Mesenchymal stem cell (in vitro differentiated cells and primary cell): Measurements from ENCODE around the gene CLEC14A.

Experiments
- DNase-seq: peaks from one replicate; pipeline ENCODE4 v3.0.0-alpha.2; 2013
- H2AFZ ChIP-seq: one replicate; pipeline ENCODE4 v1.6.1; 2013; ENCODE audit warnings: low read depth, mild to moderate bottlenecking, control low read depth, inconsistent platforms, low read length, moderate library complexity
- H2AK5ac ChIP-seq: 2 replicates; pipeline ENCODE4 v1.6.1; 2013; ENCODE audit warnings: low read length, moderate library complexity, mild to moderate bottlenecking, inconsistent platforms; ENCODE audit not compliant: severe bottlenecking
- H2BK120ac ChIP-seq: one replicate; pipeline ENCODE4 v1.6.1; 2013; ENCODE audit warnings: low read depth, mild to moderate bottlenecking, inconsistent platforms, low read length, moderate library complexity
- H2BK12ac ChIP-seq, 2 experiments: one replicate each; pipeline ENCODE4 v1.6.1; 2013; ENCODE audit warnings: inconsistent platforms in 2 of 2, low read length in 2 of 2, mild to moderate bottlenecking in 2 of 2, moderate library complexity in 2 of 2, control low read depth in 1 of 2
- H2BK15ac ChIP-seq: one replicate; pipeline ENCODE4 v1.6.1; 2013; ENCODE audit warnings: mild to moderate bottlenecking, low read depth, inconsistent platforms; ENCODE audit not compliant: poor library complexity, severe bottlenecking
- H2BK5ac ChIP-seq: 2 replicates; pipeline ENCODE4 v1.6.1; 2013; ENCODE audit warnings: low read depth, mild to moderate bottlenecking, low read length, control low read depth, inconsistent platforms; ENCODE audit not compliant: poor library complexity, severe bottlenecking
- H3K14ac ChIP-seq, 2 experiments: one replicate each; pipeline ENCODE4 v1.6.1; 2013; ENCODE audit warnings: inconsistent platforms in 2 of 2, low read length in 2 of 2, control low read depth in 1 of 2, mild to moderate bottlenecking in 1 of 2, moderate library complexity in 1 of 2
- H3K18ac ChIP-seq, 2 experiments: one replicate each; pipeline ENCODE4 v1.6.1; 2013; ENCODE audit warnings: inconsistent platforms in 2 of 2, low read length in 2 of 2, control low read depth in 1 of 2, low read depth in 1 of 2, mild to moderate bottlenecking in 1 of 2
- H3K23ac ChIP-seq, 2 experiments: one replicate each; pipeline ENCODE4 v1.6.1; 2013; ENCODE audit warnings: inconsistent platforms in 2 of 2, low read length in 2 of 2, mild to moderate bottlenecking in 2 of 2, moderate library complexity in 2 of 2, control low read depth in 1 of 2
- H3K27ac ChIP-seq: 2 replicates; pipeline ENCODE4 v1.5.1; 2013; ENCODE audit warnings: mild to moderate bottlenecking, moderate library complexity, low read length, control low read depth, inconsistent platforms; ENCODE audit not compliant: poor library complexity, severe bottlenecking
- H3K27me3 ChIP-seq, 2 experiments: 2 replicates each; pipeline versions ENCODE4 v1.6.1 to v1.7.0; 2013; ENCODE audit warnings: low read length in 2 of 2, mild to moderate bottlenecking in 2 of 2, moderate library complexity in 2 of 2, control low read depth in 1 of 2, inconsistent platforms in 1 of 2; ENCODE audit not compliant: control insufficient read depth in 1 of 2, insufficient read depth in 1 of 2
- H3K36me3 ChIP-seq, 2 experiments: 2 replicates each; pipeline versions ENCODE4 v1.6.1 to v1.7.0; 2013; ENCODE audit warnings: low read length in 2 of 2, control low read depth in 1 of 2, inconsistent platforms in 1 of 2, low read depth in 1 of 2, mild to moderate bottlenecking in 1 of 2; ENCODE audit not compliant: insufficient read depth in 2 of 2, control insufficient read depth in 1 of 2
- H3K4ac ChIP-seq, 2 experiments: one replicate each; pipeline ENCODE4 v1.6.1; 2013; ENCODE audit warnings: inconsistent platforms in 2 of 2, low read length in 2 of 2, mild to moderate bottlenecking in 2 of 2, moderate library complexity in 2 of 2, control low read depth in 1 of 2, low read depth in 1 of 2
- H3K4me1 ChIP-seq: 2 replicates; pipeline ENCODE4 v1.6.1; 2013; ENCODE audit warnings: low read depth, low read length, control low read depth; ENCODE audit not compliant: control insufficient read depth, insufficient read depth
- H3K4me2 ChIP-seq: 2 replicates; pipeline ENCODE4 v1.6.1; 2013; ENCODE audit warnings: low read length, mild to moderate bottlenecking, inconsistent platforms; ENCODE audit not compliant: poor library complexity, severe bottlenecking
- H3K4me3 ChIP-seq, 2 experiments: 2 replicates each; pipeline versions ENCODE4 v1.5.1 to v1.7.0; 2013; ENCODE audit warnings: low read length in 2 of 2, mild to moderate bottlenecking in 2 of 2, control low read depth in 1 of 2, low read depth in 1 of 2; ENCODE audit not compliant: insufficient read depth in 1 of 2
- H3K79me1 ChIP-seq: replicated peaks from 2 replicates; pipeline ENCODE4 v1.6.1; 2013; ENCODE audit warnings: mild to moderate bottlenecking, control low read depth, low read length, inconsistent platforms; ENCODE audit not compliant: poor library complexity, severe bottlenecking
- H3K9ac ChIP-seq: 2 replicates; pipeline ENCODE4 v1.7.0; 2013; ENCODE audit warnings: mild to moderate bottlenecking, low read length, moderate library complexity
- H3K9me3 ChIP-seq: 2 replicates; pipeline ENCODE4 v1.7.0; 2013; ENCODE audit warnings: mild to moderate bottlenecking, low read length; ENCODE audit not compliant: control insufficient read depth
- H4K8ac ChIP-seq: one replicate; pipeline ENCODE4 v1.6.1; 2013; ENCODE audit warnings: inconsistent platforms, mild to moderate bottlenecking, low read length, moderate library complexity
- H4K91ac ChIP-seq: one replicate; pipeline ENCODE4 v1.6.1; 2013; ENCODE audit warnings: mild to moderate bottlenecking, low read length, inconsistent platforms
- WGBS: methylation state at CpG from one replicate; pipeline ENCODE4 v1.1.7; 2013; ENCODE audit warnings: mixed read lengths; 5-methylcytosine and 5-hydroxymethylcytosine counted together

CLEC14A gene

DNA sequence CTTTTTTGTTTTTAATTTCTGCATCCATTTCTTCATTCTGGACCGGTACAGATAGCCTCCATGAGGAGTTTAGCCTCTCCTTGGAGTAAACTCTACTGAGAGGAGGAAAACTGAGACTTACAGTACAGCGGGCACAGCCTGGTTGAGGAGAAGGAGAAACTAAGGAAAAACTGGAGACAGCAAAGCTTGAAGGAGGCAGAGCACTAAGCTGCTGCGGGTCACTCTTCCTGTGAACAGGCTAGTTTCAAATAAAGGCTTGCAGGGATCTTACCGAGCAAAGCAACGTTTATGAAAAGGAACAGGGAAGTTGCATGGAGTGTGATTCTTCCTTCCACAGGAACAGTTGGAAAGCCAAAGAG lies 48.5 kb downstream of the CLEC14A start:
- Histone ChIP-seq H3K27ac (peak overlapping the region; percentile 31), H3K9me3 (peaks cover 4% of the 10 kb centered on the region), H3K9ac (no peak overlapping the region), H3K18ac (no peak overlapping the region), H2BK15ac (no peak overlapping the region), H2BK5ac (no peak overlapping the region), H3K14ac (no peak overlapping the region), H4K8ac (no peak overlapping the region), H3K79me1 (no peaks in the 10 kb centered on the region), H3K4ac (no peak overlapping the region), H3K23ac (no peak overlapping the region), H2AFZ (peak overlapping the region; percentile 18), H2AK5ac (no peak overlapping the region), H3K36me3 (no peaks in the 10 kb centered on the region), H3K4me1 (peaks cover 35% of the 10 kb centered on the region), H3K27me3 (peaks cover 34 to 71% of the 10 kb centered on the region in 2 experiments), H4K91ac (no peak overlapping the region), H3K4me2 (no peak overlapping the region), H2BK12ac (no peak overlapping the region), H2BK120ac (no peak overlapping the region), H3K4me3 (no peak overlapping the region)
- WGBS = 41% methylated on average over 5 of the region's 5 CpGs
- no peak for DNase-seq

DNA sequence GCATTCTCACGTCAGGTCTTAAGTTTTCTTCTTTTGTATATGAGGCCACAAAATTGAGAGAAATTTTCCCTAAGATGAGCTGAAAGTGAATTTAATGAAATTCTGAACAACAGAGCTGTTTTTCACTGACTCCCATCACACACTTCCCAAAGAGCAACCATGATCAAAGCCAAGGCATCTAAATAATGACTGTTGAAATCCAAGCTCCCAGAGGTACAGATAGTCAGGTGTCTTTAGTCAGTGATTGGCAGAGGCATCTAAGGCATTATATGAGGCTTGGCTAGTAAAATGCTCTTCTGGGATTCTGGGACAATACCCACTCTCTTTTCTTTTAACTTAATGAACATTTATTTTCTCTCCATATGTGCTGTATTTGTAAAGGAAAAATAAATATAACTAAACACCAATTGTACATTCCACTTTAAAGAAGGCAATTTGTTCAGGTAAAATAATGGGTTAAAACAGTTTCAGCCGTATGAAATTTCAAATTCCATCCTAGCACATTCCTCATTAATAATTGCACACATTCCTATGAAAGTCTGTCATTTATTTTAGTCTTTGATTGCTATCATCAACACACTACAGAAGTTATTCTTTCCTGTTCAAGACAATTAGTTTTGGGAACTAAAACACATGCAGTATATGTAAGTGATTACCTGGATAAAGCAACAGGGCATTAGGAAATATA lies 49.1 kb downstream of the CLEC14A start:
- no peak overlapping the region for H2BK5ac ChIP-seq
- no peak overlapping the region for H3K27ac ChIP-seq
- H4K8ac ChIP-seq = no peak overlapping the region
- H2AK5ac ChIP-seq = no peak overlapping the region
- H2BK12ac ChIP-seq = no peak overlapping the region
- H3K18ac ChIP-seq = no peak overlapping the region
- no peak overlapping the region for H3K23ac ChIP-seq
- peaks cover 34 to 66% of the 10 kb centered on the region in 2 experiments for H3K27me3 ChIP-seq
- H4K91ac ChIP-seq = no peak overlapping the region
- no peak overlapping the region for H2BK120ac ChIP-seq
- H2AFZ ChIP-seq = no peak overlapping the region
- no peak overlapping the region for H3K9ac ChIP-seq
- no peak overlapping the region for H2BK15ac ChIP-seq
- WGBS = 40% methylated on average over 1 of the region's 2 CpGs
- H3K79me1 ChIP-seq = no peaks in the 10 kb centered on the region
- no peak overlapping the region for H3K4me2 ChIP-seq
- no peak overlapping the region for H3K4me3 ChIP-seq
- no peak overlapping the region for H3K4ac ChIP-seq
- no peak for DNase-seq
- peaks cover 4% of the 10 kb centered on the region for H3K9me3 ChIP-seq
- H3K36me3 ChIP-seq = no peaks in the 10 kb centered on the region
- no peak overlapping the region for H3K14ac ChIP-seq
- peaks cover 35% of the 10 kb centered on the region for H3K4me1 ChIP-seq

DNA sequence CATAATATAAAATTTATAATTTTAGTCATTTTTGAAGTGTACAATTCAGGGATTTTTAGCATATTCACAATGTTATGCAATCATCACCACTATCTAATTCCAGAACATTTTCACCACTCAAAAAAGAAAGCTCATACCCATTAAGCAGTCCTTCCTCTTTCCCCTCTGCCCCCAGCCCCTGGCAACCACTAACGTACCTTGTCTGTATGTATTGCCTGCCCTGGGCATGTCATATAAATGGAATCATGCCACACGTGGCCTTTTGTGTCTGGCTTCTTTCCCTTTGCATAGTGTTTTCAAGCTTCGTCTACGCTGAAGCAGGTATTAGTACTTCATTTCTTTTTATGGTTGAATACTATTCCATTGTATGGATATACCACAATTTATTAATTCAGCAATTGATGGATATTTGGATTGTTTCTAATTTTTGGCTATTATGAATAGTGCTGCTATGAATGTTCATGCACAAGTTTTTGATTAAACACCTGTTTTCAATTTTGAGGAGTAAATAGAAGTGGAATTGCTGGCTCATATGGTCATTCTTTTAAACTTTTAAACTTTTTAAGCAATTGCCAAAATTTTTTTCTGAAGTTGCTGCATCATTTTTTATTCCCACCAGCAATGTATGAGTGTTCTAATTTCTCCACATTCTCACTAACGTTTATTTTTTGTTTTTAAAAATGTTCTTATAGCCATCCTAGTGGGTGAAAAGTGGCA lies 49.8 kb downstream of the CLEC14A start:
- Histone ChIP-seq H2BK15ac (no peak overlapping the region), H3K4me2 (no peak overlapping the region), H3K9me3 (peaks cover 4% of the 10 kb centered on the region), H2BK120ac (no peak overlapping the region), H3K18ac (no peak overlapping the region), H3K4ac (no peak overlapping the region), H2AK5ac (no peak overlapping the region), H3K27me3 (peaks cover 27 to 59% of the 10 kb centered on the region in 2 experiments), H4K91ac (no peak overlapping the region), H3K36me3 (no peaks in the 10 kb centered on the region), H3K23ac (no peak overlapping the region), H2BK12ac (no peak overlapping the region), H2AFZ (no peak overlapping the region), H3K4me1 (peaks cover 30% of the 10 kb centered on the region), H2BK5ac (no peak overlapping the region), H3K14ac (no peak overlapping the region), H3K9ac (no peak overlapping the region), H3K79me1 (no peaks in the 10 kb centered on the region), H4K8ac (no peak overlapping the region), H3K27ac (no peak overlapping the region), H3K4me3 (no peak overlapping the region)
- DNase-seq = no peak
- WGBS = 89% methylated on average over 2 of the region's 5 CpGs

DNA sequence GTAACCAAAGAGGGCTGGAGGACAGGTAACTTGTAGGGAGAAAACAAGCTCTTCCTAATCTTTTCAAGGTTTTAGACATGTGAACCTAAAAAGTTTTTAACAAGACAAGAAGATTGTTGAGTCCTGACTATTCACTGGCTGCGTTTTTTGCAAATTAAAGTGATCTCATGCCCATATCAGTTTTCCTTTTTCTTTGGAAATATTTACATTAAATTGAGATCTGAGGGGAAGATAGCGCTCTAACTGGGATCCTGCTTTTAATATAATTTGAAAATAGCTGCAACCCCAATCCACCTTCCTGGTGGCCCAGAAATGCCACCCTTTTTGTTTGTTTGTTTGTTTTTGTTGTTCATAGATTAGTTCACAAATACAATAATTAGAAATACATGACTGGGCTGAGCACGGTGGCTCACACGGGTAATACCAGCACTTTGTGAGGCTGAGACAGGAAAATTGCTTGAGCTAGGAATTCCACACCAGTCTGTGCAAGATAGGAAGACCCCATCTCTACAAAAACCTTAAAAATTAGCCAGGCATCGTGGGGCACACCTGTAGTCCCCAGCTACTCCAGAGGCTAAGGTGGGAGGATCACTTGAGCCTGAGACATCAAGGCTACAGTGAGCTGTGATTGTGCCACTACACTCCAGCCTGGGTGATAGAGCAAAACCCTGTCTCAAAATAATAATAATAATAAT lies 50.6 kb downstream of the CLEC14A start:
- no peak overlapping the region for H3K14ac ChIP-seq
- no peak overlapping the region for H2BK15ac ChIP-seq
- no peak overlapping the region for H3K18ac ChIP-seq
- no peak overlapping the region for H3K4ac ChIP-seq
- peaks cover 18 to 51% of the 10 kb centered on the region in 2 experiments for H3K27me3 ChIP-seq
- H4K8ac ChIP-seq = no peak overlapping the region
- no peak overlapping the region for H2AFZ ChIP-seq
- H3K27ac ChIP-seq = no peak overlapping the region
- no peak overlapping the region for H2BK120ac ChIP-seq
- no peak overlapping the region for H3K23ac ChIP-seq
- H3K79me1 ChIP-seq = no peaks in the 10 kb centered on the region
- H3K4me2 ChIP-seq = no peak overlapping the region
- peaks cover 4% of the 10 kb centered on the region for H3K9me3 ChIP-seq
- no peak overlapping the region for H2BK12ac ChIP-seq
- H3K4me3 ChIP-seq = no peak overlapping the region
- no peak for DNase-seq
- H3K36me3 ChIP-seq = no peaks in the 10 kb centered on the region
- H2BK5ac ChIP-seq = no peak overlapping the region
- H2AK5ac ChIP-seq = no peak overlapping the region
- H3K4me1 ChIP-seq = peaks cover 24% of the 10 kb centered on the region
- 84% methylated on average over 3 of the region's 5 CpGs for WGBS
- no peak overlapping the region for H3K9ac ChIP-seq
- no peak overlapping the region for H4K91ac ChIP-seq
